ENCODE measurements around the gene TRPM3. TPM values are rescaled to one million over a fixed set of nuclear protein-coding genes. Genes with fewer than 3 reads are reported as not detected.

The TRPM3 gene
- total and polyA plus RNA-seq, 2 experiments from 2014 or later: 0.24 TPM; not detected in 1

- Histone ChIP-seq H3K9me3 (ENCODE audit: low read depth) (no peaks in the 10 kb centered on the region), H3K4me3 (no peak overlapping the region), H3K36me3 (no peaks in the 10 kb centered on the region), H3K27ac (no peak overlapping the region), H3K27me3 (no peaks in the 10 kb centered on the region), H3K4me1 (ENCODE audit: low read depth) (no peaks in the 10 kb centered on the region)
- TF ChIP-seq CTCF (IDR thresholded peaks at IDR 0.05; ENCODE audit: low read depth, low read length): no peak
- DNase-seq (ENCODE audit: low read depth in 1 of 2, low spot score in 1 of 2): peak in 1 of 2 donors; percentile 53
Observed at GRCh38 chr9:70517926-70518610, 603.4 kb downstream of the TRPM3 start.

GRCh38 chr9:70514273-70514672 lies 607.1 kb downstream of the TRPM3 start:
- no peak for DNase-seq (ENCODE audit: low read depth in 1 of 2, low spot score in 1 of 2)
- Histone ChIP-seq H3K9me3 (ENCODE audit: low read depth) (no peaks in the 10 kb centered on the region), H3K36me3 (no peaks in the 10 kb centered on the region), H3K4me3 (no peak overlapping the region), H3K27me3 (no peaks in the 10 kb centered on the region), H3K27ac (no peak overlapping the region), H3K4me1 (ENCODE audit: low read depth) (no peaks in the 10 kb centered on the region)
- no peak for TF ChIP-seq CTCF (IDR thresholded peaks at IDR 0.05; ENCODE audit: low read depth, low read length)

GRCh38 chr9:70511858-70512257 lies 609.6 kb downstream of the TRPM3 start:
- H3K4me3 ChIP-seq: no peak overlapping the region
- DNase-seq (ENCODE audit: low read depth in 1 of 2, low spot score in 1 of 2): no peak
- no peaks in the 10 kb centered on the region for H3K27me3 ChIP-seq
- H3K9me3 ChIP-seq (ENCODE audit: low read depth): no peaks in the 10 kb centered on the region
- H3K4me1 ChIP-seq (ENCODE audit: low read depth): no peaks in the 10 kb centered on the region
- H3K36me3 ChIP-seq: no peaks in the 10 kb centered on the region
- H3K27ac ChIP-seq: no peak overlapping the region
- no peak for TF ChIP-seq CTCF (IDR thresholded peaks at IDR 0.05; ENCODE audit: low read depth, low read length)

- peak; percentile 53 for TF ChIP-seq CTCF (IDR thresholded peaks at IDR 0.05; ENCODE audit: low read depth, low read length)
- no peaks in the 10 kb centered on the region for H3K9me3 ChIP-seq (ENCODE audit: low read depth)
- peak; percentile 22 to 38 for DNase-seq (ENCODE audit: low read depth in 1 of 2, low spot score in 1 of 2)
Observed at GRCh38 chr9:70510157-70510770, 611.2 kb downstream of the TRPM3 start.

GRCh38 chr9:70506159-70506558 lies 615.3 kb downstream of the TRPM3 start:
- no peaks in the 10 kb centered on the region for H3K9me3 ChIP-seq (ENCODE audit: low read depth)
- no peak for DNase-seq (ENCODE audit: low read depth in 1 of 2, low spot score in 1 of 2)
- H3K36me3 ChIP-seq: no peaks in the 10 kb centered on the region
- no peak for TF ChIP-seq CTCF (IDR thresholded peaks at IDR 0.05; ENCODE audit: low read depth, low read length)
- no peak overlapping the region for H3K4me3 ChIP-seq
- H3K4me1 ChIP-seq (ENCODE audit: low read depth): no peaks in the 10 kb centered on the region
- no peaks in the 10 kb centered on the region for H3K27me3 ChIP-seq
- H3K27ac ChIP-seq: no peak overlapping the region

More at GRCh38 chr9:70510157-70510770, 611.2 kb downstream of the TRPM3 start:
- Histone ChIP-seq H3K27ac (no peak overlapping the region), H3K27me3 (no peaks in the 10 kb centered on the region), H3K4me1 (ENCODE audit: low read depth) (no peaks in the 10 kb centered on the region), H3K4me3 (no peak overlapping the region), H3K36me3 (no peaks in the 10 kb centered on the region)
